Thoracic aorta endothelial cell (primary cell): ENCODE measurements around the gene KLF1. TPM values are rescaled to one million over a fixed set of nuclear protein-coding genes. Genes with fewer than 3 reads are reported as not detected.

ENCODE experiments used
- small RNA-seq: library from RNA; depleted of rRNA; stranded (forward); fragments of <200 nt; gene quantifications from one replicate; pipeline ENCODE3, GENCODE V24; 2012
- total RNA-seq: library from RNA; depleted of rRNA; stranded (reverse); fragments of >200 nt; gene quantifications from 2 replicates; pipeline ENCODE4 v1.2.3, GENCODE V29; 2012

Gene KLF1
- total RNA-seq: not detected in 2 replicates

GRCh38 chr19:12886969-12887747 is at the start of gene KLF1:
KLF1 (minus strand) TSS chr19:12887201; CDS start chr19:12887140, 61 bp downstream.

DNA sequence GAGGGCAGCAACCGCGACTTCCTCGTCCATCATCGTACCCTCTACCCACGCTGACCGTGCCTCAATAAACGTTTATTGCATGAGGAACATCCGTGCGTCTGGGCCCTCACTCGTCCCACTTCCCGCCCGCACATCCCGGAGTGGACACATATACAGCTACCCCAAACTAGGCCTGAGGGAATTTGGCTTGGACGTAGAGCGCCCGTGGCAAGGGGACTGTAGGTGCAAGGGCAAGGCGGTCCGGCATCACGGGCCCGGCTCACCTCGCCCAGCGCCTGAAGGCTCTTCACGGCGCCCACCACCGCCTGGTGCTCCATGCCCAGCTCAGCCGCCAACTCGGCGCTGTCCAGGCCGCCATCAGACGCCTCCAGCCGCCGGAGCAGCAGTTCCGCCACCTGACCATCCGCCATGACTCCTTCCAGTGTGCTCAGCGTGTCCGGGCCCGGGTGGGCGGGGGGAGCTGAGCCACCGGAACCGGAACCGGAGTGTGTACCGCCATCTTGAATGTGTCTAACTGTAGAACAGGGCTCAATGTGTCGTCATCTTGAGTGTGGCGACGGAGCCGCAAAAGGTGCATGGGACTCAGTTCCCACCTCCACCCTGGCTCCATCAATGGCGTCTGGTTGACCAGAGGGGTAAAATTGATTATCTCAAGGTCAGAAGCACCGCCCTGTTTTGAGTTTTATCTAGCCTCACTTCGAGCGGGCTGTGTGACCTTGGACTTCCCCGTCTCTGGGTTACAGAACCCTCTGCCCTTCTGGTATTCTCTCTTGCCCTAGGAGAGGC is 46.5 kb upstream of the KLF1 start, which contains the start of gene FARSA:
TSS of gene FARSA (minus strand) at position 425 of the 786 bp plus-strand sequence. CDS start at position 410, 15 bp downstream.

DNA sequence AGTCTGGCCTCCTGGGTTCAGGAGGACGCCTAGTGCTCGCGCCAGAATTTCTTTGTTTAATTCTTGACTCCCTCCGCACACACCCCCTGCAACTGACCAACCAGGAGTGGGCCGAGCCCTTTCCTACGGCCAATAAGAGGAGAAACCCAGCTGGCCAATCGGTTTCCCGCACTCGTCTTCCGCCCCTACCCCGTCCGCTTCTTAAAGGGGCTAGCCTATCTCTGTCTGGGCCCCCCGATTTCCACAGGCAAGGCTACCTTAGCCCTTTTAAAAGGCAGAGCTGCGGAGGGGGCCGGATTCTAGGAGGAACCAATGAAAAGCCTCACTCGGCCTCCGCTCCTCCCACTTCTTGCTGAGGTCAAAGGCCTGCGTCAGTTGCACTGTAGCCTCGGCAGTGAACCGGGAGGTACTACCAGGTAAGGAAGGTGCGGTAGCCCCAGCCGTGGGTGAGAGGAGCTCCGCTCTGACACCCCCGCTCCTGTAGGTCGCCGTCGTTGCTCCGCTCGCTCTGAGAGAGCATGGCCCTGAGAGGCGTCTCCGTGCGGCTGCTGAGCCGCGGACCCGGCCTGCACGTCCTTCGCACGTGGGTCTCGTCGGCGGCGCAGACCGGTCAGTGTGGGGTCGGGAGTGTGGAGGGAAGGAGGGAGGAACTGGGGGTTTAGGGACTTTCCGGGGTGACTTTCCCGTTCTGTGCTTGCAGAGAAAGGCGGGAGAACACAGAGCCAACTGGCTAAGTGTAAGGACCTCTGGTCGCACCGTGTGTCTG is 4.0 kb upstream of the KLF1 start, which contains the start of gene GCDH:
TSS of gene GCDH (plus strand) at position 374 of the 766 bp plus-strand sequence. CDS start at position 519, 145 bp downstream.

DNA sequence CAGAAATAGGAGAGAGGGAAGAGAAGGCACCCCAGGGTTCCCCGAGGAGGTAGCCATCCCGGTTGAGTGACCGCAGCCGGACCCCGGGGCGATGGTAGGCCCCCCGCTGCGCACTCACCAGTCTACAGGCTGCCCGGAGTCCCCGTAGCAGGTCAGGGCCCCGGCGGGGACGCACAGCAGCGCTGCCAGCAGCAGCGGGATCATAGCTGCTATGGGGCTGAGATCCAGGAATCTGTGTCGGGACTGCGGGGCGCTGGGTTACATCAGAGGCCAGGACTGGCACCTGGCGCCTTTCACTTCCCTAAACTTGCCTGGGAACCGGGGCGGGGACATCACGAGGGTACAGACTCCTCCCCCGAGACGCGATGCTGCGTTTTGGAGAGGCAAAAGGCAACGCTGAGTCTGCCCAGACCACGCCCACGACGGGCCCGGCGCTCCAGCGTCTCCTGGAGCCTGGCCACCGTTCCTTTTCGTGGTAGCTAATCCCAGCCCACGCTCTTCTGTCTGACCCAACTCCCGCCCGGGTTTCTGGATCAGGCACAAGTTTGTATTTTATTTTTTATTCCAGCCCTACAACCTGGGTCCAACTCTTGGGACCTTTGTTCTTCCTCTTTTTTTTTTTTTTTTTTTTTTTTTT is 5.7 kb downstream of the KLF1 start, which contains the start of gene DNASE2:
TSS of gene DNASE2 (minus strand) at position 278 of the 637 bp plus-strand sequence. CDS start at position 204, 74 bp downstream.

DNA sequence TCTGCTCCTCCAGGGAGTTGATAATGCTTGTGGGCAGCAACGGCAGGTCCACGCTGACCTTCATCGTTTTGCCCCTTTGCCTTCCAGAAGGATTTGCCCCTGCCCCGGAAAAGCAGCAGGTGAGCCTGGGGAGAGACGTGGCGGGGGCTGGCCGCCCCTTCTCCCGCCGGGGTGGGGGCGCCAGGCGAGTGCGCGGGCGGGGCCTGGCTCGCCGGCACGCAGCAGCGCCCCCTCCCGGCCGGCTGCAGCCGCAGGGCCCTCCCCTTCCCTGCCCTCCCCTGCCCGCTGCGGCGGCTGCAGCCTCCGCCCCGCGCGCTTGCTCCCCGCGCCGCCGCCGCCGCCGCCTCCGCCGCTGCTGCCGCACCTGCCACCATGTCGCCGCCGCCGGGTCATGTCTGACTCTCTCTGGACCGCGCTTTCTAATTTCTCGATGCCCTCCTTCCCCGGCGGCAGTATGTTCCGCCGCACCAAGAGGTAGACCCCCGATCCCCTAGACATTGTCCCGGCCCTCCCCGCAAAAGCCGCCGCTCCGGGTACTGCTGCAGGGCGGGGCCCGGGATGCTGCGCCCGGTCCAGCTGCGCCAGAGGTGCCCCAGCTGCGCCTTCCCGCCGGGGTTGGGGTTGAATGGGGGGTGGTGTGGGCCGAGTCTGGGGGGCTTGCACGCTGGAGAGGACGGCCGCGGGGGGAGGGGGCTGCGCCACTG is 48.7 kb downstream of the KLF1 start, which contains the start of gene MAST1:
TSS of gene MAST1 (plus strand) at position 334 of the 704 bp plus-strand sequence. CDS start at position 392, 58 bp downstream.

GRCh38 chr19:12834566-12834943 is 52.4 kb downstream of the KLF1 start, which contains the start of gene RTBDN:
RTBDN (minus strand) TSS chr19:12834579; CDS start chr19:12829979, 4,600 bp downstream.

Small RNAs within 50 kb of the gene (small RNA-seq; reads per million reads assigned to genes)
- not detected for gene MIR5695
- gene MIR6794: not detected

Other genes starting within 250 kb of the KLF1 start
- 25.9 and 29.6 TPM in 2 replicates for gene MAN2B1, start 220.5 kb downstream of the KLF1 start, total RNA-seq
- gene WDR83, start 220.4 kb downstream of the KLF1 start, total RNA-seq: 5.9 and 6.4 TPM in 2 replicates
- 41.6 and 48.0 TPM in 2 replicates for gene DHPS, start 205.3 kb downstream of the KLF1 start, total RNA-seq
- not detected in 2 replicates for gene GNG14, start 199.2 kb downstream of the KLF1 start, total RNA-seq
- 11.3 and 12.9 TPM in 2 replicates for gene FBXW9, start 190.6 kb downstream of the KLF1 start, total RNA-seq
- gene TNPO2, start 163.3 kb downstream of the KLF1 start, total RNA-seq: 37.1 and 43.5 TPM in 2 replicates
- gene TRIR, start 152.5 kb downstream of the KLF1 start, total RNA-seq: 139 and 174 TPM in 2 replicates
- 70.3 and 81.7 TPM in 2 replicates for gene GET3, start 149.7 kb downstream of the KLF1 start, total RNA-seq
- gene BEST2, start 135.4 kb downstream of the KLF1 start, total RNA-seq: not detected in 2 replicates
- gene HOOK2, start 111.6 kb downstream of the KLF1 start, total RNA-seq: 8.4 and 8.8 TPM in 2 replicates
- 36.0 and 37.8 TPM in 2 replicates for gene JUNB, start 95.7 kb downstream of the KLF1 start, total RNA-seq
- gene PRDX2, start 85.4 kb downstream of the KLF1 start, total RNA-seq: 192 and 196 TPM in 2 replicates
- gene THSD8, start 85.1 kb downstream of the KLF1 start, total RNA-seq: 0.53 TPM in 1 of 2 replicates, not detected in the other
- gene RNASEH2A, start 80.6 kb downstream of the KLF1 start, total RNA-seq: 30.5 and 31.0 TPM in 2 replicates
- gene RTBDN, start 52.6 kb downstream of the KLF1 start, total RNA-seq: not detected in 2 replicates
- 0.22 and 0.53 TPM in 2 replicates for gene MAST1, start 48.7 kb downstream of the KLF1 start, total RNA-seq
- gene DNASE2, start 5.8 kb downstream of the KLF1 start, total RNA-seq: 12.1 and 20.0 TPM in 2 replicates
- 29.9 and 38.1 TPM in 2 replicates for gene GCDH, start 4.0 kb upstream of the KLF1 start, total RNA-seq
- gene SYCE2, start 32.1 kb upstream of the KLF1 start, total RNA-seq: 0.07 TPM in 1 of 2 replicates, not detected in the other
- 61.8 and 67.1 TPM in 2 replicates for gene FARSA, start 46.5 kb upstream of the KLF1 start, total RNA-seq
- gene CALR, start 51.4 kb upstream of the KLF1 start, total RNA-seq: 1,763 and 1,853 TPM in 2 replicates
- gene RAD23A, start 58.7 kb upstream of the KLF1 start, total RNA-seq: 80.7 and 103 TPM in 2 replicates
- gene GADD45GIP1, start 70.0 kb upstream of the KLF1 start, total RNA-seq: 30.1 and 32.4 TPM in 2 replicates
- not detected in 2 replicates for gene DAND5, start 82.4 kb upstream of the KLF1 start, total RNA-seq
- 34.7 and 36.3 TPM in 2 replicates for gene NFIX, start 108.3 kb upstream of the KLF1 start, total RNA-seq
- 50.1 and 52.8 TPM in 2 replicates for gene LYL1, start 215.7 kb upstream of the KLF1 start, total RNA-seq
- 35.6 and 36.4 TPM in 2 replicates for gene TRMT1, start 229.5 kb upstream of the KLF1 start, total RNA-seq
- 66.6 and 89.4 TPM in 2 replicates for gene NACC1, start 231.1 kb upstream of the KLF1 start, total RNA-seq